CD1c-positive myeloid dendritic cell (primary cell): ENCODE measurements around the gene BACH2.
"Not testable (repeated sequence)": the region's sequence is repeated elsewhere in the genome, so short reads cannot be mapped to it uniquely, and the experiment has no call there.

Experiments used
- DNase-seq: peaks from one replicate; pipeline ENCODE4 v3.0.0-alpha.2; 2016; ENCODE audit errors: extremely low spot score

Gene BACH2

DNA sequence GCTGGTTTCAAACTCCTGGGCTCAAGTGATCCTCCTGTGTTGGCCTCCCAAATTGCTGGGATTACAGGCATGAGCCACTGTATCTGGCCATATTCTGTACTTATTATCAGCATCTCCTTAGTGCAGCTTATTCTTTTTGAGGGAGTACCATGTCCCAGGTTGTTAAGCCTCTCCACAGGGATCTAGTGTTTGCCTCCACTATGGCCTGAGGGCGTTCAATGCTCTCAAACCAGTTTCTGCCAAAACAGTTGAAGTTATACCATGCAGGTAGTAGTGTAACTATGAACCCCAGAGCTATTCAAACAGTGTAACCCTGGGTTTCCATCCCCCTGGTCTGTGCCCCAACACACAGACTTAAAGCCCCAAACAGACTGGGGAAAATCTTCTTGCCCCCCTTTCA lies 81.7 kb downstream of the BACH2 start:
- no peak for DNase-seq

DNA sequence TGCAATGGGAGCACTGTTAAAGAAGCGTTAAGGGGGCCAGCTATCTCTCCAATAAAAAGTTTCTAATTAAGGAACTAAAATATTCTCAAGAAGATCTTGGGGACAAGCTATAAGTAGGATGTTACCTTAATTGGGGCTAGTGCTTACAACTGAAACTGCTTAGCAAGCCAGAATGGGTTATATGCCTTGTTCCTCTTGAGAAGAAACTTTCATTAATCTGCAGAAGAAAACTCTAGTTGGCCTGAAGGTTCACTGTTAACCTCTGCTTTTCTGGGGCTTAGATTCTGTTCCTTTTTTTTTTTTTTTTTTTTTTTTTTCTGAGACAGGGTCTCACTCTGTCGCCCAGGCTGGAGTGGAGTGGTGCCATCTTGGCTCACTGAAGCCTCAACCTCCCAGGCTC lies 82.2 kb downstream of the BACH2 start:
- no peak for DNase-seq

DNA sequence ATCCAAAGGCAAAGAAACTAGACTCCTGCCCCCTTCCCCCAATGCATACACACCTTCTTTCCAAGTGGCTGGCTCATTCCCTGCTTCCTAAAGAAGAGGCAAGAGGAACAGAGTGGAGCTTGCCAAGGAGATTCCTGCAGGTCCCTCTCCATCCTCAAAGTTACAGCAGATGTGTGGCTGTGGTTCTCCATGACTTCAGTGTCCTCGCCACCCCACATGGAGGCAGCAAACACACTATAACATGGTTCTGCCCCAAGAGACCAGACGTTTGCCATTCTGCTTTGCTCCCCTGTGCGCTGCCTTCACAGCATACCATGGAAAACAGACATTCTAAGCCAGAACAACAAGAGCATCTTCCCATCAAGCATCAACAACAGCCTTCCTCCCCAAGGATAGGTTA lies 84.4 kb downstream of the BACH2 start:
- DNase-seq, result no peak

DNA sequence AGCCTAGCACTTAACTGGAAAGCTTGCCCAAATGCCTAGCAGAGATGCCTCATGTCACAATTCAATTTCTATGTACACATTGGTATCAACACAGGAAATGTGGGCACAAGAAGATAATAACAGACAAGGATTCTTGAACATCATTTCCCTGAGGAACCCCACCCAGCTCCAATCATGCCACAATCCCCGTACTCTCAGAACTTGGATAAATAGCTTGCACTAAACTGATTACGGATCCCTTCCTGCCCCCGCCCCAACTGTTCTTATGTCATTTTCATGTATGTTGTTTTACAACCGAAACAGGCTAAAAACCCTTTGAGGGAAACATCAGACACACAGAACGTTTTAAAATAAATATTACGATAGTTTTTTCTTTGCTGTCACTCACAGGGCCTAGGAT lies 87.1 kb downstream of the BACH2 start:
- no peak for DNase-seq

DNA sequence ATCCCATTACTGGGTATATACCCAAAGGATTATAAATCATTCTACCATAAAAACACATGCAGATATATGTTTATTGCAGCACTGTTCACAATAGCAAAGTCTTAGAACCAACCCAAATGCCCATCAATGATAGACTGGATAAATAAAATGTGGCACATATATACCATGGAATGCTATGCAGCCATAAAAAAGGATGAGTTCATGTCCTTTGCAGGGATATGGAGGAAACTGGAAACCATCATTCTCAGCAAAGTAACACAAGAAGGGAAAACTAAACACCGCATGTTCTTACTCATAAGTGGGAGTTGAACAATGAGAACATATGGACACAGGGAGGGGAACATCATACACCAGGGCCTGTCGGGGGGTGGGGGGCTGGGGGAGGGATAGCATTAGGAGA lies 88.0 kb downstream of the BACH2 start:
- DNase-seq, result not testable (repeated sequence)

DNA sequence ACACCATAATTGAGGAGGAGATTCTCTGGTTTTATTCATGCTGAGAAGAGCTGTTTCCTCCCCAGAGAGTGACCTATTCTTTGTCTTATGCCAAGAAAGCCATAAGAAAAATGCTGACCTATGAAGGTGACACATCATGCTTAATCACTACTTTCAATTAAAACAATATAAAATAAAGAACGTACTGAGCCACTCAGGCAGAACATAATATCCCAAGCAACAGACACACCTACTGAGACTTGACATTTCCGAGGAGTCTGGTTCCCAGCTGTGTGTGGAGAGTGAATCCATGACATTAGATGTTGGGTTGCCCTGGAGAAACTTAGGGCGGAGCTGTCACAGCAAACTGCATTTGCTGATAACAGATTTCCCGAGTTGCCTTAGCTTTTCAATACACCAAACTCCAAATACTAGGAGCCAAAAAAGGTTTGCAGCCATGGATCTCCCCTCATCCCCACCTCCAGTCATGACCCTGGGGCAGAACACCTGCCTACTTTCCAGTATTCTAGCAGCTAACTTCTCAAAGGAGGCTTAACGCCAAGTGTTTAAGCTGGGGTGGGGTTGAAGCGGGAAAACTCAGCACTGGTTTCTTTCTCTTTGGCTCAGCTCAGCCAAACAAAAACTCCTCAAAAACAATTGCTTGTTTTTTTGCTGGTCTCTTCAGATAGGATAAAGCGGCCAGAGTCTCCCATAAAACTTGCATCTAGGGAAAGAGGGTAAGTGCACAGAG lies 92.2 kb downstream of the BACH2 start:
- DNase-seq, result no peak

DNA sequence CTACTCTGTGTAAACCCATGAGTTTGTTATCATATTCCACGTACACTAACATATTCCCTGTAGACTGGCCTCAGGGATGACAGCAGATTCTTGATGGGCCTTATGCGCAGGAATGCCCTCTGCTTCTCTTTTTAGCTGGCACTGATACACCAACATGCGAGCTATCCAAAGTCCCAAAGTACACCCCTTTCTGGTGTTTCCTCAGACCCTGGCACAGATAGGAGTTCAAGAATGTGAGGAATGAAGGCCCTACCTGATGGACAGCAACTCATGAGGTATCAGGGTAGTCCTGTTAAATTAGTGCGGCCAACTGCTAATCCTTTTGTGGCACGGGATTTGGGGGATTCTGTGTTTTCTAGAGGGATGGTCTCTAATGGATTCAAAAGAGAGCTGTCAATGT lies 93.0 kb downstream of the BACH2 start:
- DNase-seq, result no peak

DNA sequence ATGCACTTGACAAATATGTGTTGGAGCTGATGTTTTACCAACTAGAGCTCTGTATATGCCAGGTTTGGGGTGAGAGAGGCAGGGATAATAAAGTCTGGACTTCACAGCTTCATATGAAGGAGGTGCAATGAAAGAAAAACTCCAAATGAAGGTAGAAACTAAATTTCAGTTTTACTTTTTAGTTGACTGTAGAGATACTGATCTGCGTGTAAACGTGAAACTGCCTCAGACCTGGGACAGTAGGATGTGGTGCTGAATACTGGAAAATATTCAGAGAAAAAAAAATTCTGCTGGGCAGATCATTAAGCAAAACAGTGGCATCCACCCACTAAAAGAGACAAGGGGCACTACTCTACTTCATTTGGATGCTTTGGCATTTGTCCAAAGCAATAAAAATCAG lies 94.5 kb downstream of the BACH2 start:
- DNase-seq, result no peak

DNA sequence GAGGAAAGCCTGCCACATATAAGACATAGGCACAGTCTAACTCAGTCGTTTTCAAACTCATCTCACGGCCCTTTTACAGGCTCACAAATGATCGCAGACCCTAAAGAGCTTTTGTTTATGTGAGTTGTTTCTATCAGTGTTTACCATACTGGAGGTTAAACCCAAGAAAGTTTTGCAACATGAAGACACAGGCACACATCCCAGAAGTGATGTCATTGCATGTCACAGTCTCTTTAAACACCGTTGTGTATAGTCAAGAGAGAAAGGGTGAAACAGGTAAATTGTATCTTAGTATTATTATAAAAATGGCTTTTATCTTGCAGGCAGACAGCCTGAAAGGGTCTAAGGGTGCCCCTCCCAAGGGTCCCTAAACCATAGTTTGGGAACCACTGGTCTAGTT lies 96.7 kb downstream of the BACH2 start:
- no peak for DNase-seq

DNA sequence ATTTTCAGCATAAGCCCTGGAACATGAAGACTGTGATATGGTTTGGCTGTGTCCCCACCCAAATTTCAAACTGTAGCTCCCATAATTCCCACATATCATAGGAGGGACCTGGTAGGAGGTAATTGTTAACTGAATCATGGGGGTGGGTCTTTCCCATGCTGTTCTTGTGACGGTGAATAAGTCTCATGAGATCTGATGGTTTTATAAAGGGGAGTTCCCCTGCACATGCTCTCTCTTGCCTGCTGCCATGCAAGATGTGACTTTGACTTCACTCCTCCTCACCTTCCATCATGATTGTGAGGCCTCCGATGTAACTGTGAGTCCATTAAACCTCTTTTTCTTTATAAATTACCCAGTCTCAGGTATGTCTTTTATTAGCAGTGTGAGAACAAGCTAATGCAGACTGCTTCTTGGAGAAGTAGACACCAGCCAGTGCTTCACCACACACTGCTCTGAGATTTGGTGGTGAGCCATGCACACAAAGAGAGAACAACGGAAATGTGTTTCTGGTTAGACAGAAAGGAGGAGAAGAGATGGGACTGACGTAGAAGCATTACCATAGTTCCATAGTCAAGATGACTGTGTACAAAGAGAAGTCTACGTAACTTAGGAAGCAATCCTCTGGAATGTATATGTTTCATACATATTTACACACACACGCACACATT lies 97.8 kb downstream of the BACH2 start:
- DNase-seq, result no peak

DNA sequence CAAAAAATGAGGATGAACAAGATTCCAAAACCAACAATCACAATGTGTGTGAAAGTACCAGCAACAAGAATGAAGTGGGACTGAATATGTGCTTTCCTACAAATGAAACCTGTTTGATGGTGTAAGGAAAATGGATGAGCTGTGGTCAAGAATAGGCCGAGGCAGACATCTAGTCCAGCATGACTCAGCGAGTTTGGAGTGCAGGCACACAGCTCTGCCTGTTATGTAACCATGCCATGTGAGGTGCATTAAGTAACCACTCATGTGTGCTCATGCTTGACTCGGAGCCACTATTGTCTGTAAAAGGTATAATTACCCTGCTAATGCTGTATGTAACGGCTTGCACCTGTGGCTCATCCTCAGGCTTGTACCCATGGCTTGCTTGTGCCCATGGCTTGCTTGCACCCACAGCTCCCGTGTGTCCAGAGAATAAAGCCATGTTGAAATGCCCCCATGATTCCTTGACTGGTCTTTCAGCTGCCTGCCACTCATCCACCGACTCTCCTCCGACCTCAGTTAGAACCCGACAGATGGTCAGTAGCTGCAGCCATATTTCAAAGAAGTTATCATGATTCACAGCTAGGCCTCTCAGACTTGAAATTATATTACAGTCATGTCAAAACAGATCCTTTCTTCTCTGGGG lies 98.7 kb downstream of the BACH2 start:
- peak; percentile 25 for DNase-seq

DNA sequence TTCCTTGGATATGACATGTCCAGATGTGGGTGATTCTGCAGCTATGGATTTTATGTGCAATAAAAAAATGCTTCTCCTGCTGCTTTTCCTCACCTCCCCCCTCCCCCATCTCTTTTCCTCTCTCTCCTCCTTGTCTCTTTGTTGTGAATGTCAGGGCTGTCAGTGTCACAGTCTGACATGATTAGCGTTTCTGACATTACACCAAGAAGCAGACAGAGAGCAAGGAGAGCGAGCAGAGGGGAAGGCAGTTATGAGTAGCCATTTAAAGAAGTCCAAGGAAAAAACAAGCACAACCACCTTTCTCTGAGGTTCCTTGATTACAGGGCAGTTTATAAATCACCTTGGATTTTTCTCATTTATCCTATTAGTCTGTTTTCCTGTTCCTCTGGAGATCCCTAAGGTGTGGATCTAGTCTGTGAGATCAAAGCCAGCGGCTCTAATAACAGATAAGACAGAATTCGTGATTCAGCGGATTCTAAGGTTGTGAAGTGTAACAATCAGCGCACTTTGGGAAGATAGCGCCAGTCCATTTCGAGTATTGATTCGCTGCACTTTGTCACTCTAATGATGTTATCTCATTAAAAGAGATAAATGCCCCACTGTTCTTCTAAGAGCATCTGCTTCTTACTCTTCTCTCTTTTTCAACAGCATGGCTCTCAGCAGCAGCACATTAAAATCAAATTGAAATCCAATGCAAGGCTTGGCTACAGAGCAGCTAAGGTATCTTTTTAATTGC lies 101.4 kb downstream of the BACH2 start:
- DNase-seq, result no peak

DNA sequence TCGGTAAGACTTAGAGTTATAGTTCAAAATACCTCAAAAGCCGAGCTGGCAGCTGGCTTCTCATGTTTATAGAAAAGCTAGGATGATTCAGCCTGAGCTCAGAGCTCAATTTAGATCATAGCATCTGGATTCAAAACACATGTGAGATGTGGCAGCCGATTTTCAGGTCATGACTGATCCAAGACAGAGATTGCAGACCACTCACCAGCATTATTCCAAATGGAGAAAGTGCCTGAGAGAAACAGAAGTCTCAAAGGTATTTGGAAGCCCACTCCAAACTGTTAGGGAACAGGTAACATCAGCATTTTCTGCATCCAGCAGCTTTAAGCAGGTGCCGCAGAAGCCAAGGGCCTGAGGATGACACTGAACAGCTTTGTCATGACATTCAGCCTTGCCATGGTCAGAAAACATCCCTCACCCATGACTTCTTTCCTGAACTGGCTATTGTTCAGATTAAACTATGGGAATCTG lies 102.2 kb downstream of the BACH2 start:
- no peak for DNase-seq

DNA sequence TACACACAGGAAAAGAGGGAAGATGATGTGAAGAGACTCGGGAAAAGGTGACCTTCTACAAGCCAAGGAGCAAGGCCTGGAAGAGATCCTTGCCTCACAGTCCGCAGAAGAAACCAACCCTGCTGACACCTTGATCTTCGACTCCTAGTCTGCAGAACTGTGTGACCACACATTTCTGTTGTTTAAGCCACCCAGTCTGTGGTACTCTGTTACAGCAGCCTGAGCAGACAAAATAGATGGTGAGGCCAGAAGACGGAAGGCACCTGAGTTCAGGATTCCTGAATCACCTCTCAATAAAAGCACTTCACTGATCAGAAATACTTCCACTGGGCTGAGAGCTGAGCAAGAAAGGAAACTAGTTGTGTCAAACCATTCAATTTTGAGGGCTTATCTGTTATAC lies 103.3 kb downstream of the BACH2 start:
- DNase-seq, result no peak

DNA sequence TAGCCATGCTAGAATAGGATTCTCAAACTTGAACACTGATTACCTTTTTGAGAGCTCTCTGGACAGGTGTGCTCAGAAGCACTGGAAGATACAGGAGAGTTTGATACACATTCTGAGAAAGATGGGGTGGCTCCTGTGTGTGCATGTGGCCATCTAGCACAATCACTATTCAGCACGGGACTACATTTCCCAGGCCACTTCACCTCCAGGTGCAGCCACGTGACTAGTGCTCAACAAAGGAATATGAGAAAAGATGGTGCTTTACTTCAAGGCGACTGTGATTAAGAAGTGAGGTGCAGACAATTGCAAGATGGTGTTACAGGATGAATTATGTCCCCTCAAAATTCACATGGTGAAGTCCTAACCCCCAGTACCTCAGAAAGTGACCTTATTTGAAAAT lies 103.8 kb downstream of the BACH2 start:
- DNase-seq, result no peak

DNA sequence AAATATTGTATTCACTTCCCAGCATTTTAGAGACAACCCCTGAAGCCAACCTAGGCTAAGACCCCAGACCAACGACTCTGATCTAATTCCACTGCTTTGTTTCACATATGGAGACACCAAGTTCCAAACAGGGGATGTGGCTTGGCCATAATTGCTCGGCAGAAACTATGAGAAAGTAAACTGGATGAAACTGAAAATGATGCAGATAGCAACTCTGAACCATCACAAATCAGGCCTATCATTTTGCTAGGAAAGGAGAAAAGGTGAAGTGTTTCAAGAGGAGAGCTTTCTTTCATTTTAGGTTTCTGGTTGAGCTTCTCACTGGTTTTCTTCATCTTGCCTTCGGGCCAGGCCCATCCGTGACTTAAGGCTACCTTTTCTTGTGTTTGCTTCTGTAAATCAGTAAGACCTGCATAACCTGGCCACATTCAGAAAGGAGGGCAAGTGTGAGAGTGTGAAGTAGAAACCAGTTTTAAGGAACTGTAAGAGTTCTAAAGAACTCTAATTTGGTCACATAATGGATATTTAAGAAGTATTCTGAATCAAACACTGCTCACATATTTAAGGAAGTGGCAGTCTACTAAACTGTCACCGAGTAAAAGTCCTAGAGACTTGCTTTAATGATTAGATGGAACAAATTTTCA lies 105.8 kb downstream of the BACH2 start:
- DNase-seq, result no peak

DNA sequence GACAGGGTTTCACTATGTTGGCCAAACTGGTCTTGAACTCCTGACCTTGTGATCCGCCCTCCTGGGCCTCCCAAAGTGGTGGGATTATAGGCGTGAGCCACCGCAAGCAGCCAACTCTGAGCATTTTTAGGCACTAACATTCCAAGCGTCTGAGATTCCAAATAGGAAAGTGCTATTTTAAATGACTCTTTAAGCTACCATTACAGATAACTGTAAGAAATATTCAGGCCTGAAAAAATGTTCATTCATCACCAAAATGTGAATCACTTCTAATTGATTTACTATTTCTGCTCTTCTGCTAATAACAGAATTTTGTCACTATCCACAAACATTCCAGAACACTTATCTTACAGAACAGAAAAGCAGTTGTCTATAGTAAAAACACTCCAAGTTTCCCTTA lies 106.5 kb downstream of the BACH2 start:
- no peak for DNase-seq

DNA sequence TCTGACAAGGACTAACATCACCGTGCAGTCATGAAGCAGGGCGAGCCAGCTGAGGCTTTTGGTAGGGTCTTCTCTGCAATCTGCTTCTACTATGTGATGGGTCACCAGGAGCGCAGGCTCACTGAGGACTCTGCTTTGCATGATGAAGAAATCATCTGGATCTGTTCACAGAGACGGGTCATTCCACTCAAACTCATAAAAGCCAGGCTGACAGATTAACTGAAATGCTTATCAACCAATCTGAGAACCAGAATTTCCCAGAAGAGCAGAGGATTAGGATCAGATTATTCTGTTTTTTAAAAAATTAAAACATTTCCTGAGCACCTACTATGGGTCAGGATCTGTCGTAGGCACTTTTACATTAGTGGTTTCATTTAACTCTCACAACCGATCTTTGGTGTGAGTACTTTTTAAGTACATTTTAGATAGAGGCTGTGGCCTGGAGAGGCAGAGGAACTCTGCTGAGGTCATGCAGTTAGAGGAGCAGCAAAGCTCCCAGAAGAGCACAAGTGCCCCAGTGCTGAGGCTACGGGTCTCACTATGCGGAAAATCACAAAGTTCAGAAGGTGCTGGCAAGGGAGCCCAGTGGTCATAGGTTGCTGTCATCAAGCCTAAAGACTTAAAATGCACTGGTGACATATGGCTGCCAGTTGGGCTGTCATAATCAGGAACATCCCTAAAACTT lies 109.1 kb downstream of the BACH2 start:
- no peak for DNase-seq

DNA sequence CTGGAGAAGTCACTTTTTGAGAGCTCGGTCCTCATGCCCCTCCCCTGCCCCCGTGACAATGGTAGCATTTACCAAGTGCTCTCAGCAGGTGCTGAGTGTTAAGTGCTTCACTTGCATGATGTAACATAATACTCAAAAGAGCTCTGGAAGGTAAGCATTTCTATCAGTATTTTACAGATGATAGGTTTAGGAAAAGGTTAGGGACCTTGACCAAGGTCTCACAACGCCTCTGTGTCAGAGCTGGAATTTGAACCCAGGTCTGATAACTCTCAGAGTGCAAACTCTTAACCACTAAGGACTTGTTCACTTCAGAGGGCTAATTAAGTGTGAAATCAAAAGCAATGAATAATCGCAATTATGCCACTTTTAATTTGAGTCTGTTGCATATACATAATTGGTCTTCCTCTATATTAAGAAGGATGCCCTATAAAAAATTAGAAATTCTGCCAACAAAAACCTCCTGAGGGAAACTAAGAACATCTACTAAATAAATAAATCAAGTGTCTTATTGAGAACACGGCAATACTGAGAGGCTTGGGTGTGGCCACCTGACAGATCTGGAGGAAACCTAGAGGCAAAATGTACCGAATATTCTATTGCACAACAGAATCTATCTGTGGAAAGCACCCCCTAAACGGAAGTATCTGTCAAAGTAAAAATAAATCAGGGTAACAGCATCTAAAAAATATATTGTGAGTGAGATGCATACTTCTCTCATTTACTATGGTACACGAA lies 109.8 kb downstream of the BACH2 start:
- peak; percentile 31 for DNase-seq

DNA sequence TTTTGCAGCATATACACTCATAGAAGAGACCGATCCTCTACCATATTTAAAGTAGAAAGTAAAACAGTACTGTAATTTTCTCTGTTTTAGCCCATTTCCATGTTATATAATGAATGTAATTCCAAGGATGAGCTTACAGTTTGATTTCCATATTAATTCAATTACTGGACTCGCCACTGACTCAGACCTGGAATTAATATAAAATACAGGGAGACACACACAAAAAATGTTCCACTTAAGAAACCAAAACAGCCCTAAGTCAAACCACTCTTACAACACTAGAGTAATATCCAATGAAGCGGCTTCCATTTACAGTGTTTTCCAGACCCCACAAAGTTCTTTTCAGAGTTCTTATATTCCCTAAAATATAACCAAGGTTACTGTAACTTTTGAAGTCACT lies 110.6 kb downstream of the BACH2 start:
- no peak for DNase-seq
